HepG2 (cell line): Measurements from ENCODE around the gene INF2. TPM values are rescaled to one million over a fixed set of nuclear protein-coding genes. Genes with fewer than 3 reads are reported as not detected.

Source experiments
- ATAC-seq: fragments of 200-7000 bp; cut with Tn5 transposase; 3 replicates; pipeline ENCODE4 v1.9.1; 2020; ENCODE audit warnings: mild to moderate bottlenecking, moderate library complexity
- BruUV-seq: library from RNA; stranded (reverse); fragments of 400-500 nt; replicated peaks from 2 replicates; lab custom pipeline; 2021; lab: Mats Ljungman, UMichigan
- CTCF ChIA-PET: fragments of 300-600 bp; formaldehyde crosslinking; extraction: SDS; loops from one replicate; lab custom pipeline; 2021; ENCODE audit warnings: low total read pairs, inconsistent platforms, low intra/inter-chr PET ratio; lab: Yijun Ruan, JAX
- POLR2A ChIA-PET: fragments of 350-600 bp; sonication (Branson Sonifier 250); formaldehyde crosslinking; loops from one replicate; lab custom pipeline; 2020; ENCODE audit warnings: antibody characterized with exemption, inconsistent platforms; lab: Yijun Ruan, JAX
- DNase-seq: peaks from one replicate; pipeline ENCODE4 v3.0.0-alpha.2; 2015; ENCODE audit warnings: low spot score
- FAIRE-seq: peaks from 3 replicates; lab custom pipeline; 2011; peaks lifted over from hg19 to GRCh38; lab: Jason Lieb, UNC
- H2AFZ ChIP-seq: one replicate; pipeline ENCODE4 v1.6.1; 2011; ENCODE audit warnings: low read length, inconsistent platforms
- H3K27ac ChIP-seq: fragments of 300-600 bp; 3 replicates; pipeline ENCODE4 v1.8.0; 2011; ENCODE audit warnings: mixed run types, mild to moderate bottlenecking, mixed read lengths, low read length, inconsistent platforms; ENCODE audit not compliant: insufficient read depth; ENCODE audit errors: extremely low read length
- H3K27me3 ChIP-seq, 2 experiments: fragments of 200-600 bp in 1 of 2; 2 replicates in 1 of 2; 3 replicates in 1 of 2; pipeline versions ENCODE4 v1.6.0 to v1.8.0; 2011; ENCODE audit warnings: low read length in 2 of 2, mild to moderate bottlenecking in 2 of 2, moderate library complexity in 2 of 2, inconsistent platforms in 1 of 2; ENCODE audit not compliant: insufficient read depth in 2 of 2, control insufficient read depth in 1 of 2
- H3K36me3 ChIP-seq, 2 experiments: fragments of 200-600 bp in 1 of 2; replicated peaks in 1 of 2; 2 replicates in 1 of 2; 3 replicates in 1 of 2; pipeline versions ENCODE4 v1.5.1 to v1.8.0; 2011; ENCODE audit warnings: low read length in 2 of 2, inconsistent platforms in 1 of 2; ENCODE audit not compliant: insufficient read depth in 2 of 2, control insufficient read depth in 1 of 2
- H3K4me1 ChIP-seq: 2 replicates; pipeline ENCODE4 v1.5.1; 2012; ENCODE audit warnings: low read length, inconsistent platforms; ENCODE audit not compliant: insufficient read depth
- H3K4me2 ChIP-seq: 2 replicates; pipeline ENCODE4 v1.6.0; 2011; ENCODE audit warnings: low read depth, low read length, inconsistent platforms
- H3K4me3 ChIP-seq, 3 experiments: fragments of 200-600 bp in 1 of 3; sonication (generic), shearing (Covaris generic) in 1 of 3; replicated peaks in 1 of 3; 2 replicates each; pipeline ENCODE4 v1.5.1; 2011 to 2016; ENCODE audit warnings: low read length in 3 of 3, inconsistent platforms in 2 of 3, low read depth in 2 of 3, mild to moderate bottlenecking in 2 of 3, control low read depth in 1 of 3, mixed read lengths in 1 of 3; ENCODE audit not compliant: insufficient read depth in 1 of 3
- H3K79me2 ChIP-seq: one replicate; pipeline ENCODE4 v1.6.1; 2011; ENCODE audit warnings: low read length, inconsistent platforms; ENCODE audit not compliant: insufficient read depth
- H3K9ac ChIP-seq: 2 replicates; pipeline ENCODE4 v1.6.0; 2011; ENCODE audit warnings: mild to moderate bottlenecking, low read depth, low read length, inconsistent platforms; ENCODE audit not compliant: insufficient read depth
- H3K9me3 ChIP-seq: 2 replicates; pipeline ENCODE4 v1.5.1; 2012; ENCODE audit warnings: mild to moderate bottlenecking, low read length
- H4K20me1 ChIP-seq: 2 replicates; pipeline ENCODE4 v1.6.0; 2011; ENCODE audit warnings: inconsistent platforms, mild to moderate bottlenecking, low read length, moderate library complexity; ENCODE audit not compliant: insufficient read depth
- HOXA3 ChIP-seq: sonication (generic); formaldehyde crosslinking; IDR thresholded peaks from 2 replicates; pipeline ENCODE4 v1.5.0; 2020; ENCODE audit warnings: missing genetic modification reagents
- POLR2A ChIP-seq, 2 experiments: IDR thresholded peaks; 2 replicates each; pipeline ENCODE4 v1.6.1; 2011; ENCODE audit warnings: low read depth in 2 of 2, low read length in 2 of 2, mild to moderate bottlenecking in 1 of 2, moderate library complexity in 1 of 2; ENCODE audit not compliant: insufficient read depth in 1 of 2
- ZBTB42 ChIP-seq: sonication (generic); formaldehyde crosslinking; IDR thresholded peaks from 2 replicates; pipeline ENCODE4 v1.5.0; 2020; ENCODE audit warnings: mild to moderate bottlenecking, missing genetic modification reagents
- ZNF20 ChIP-seq: sonication (generic); formaldehyde crosslinking; IDR thresholded peaks from 2 replicates; pipeline ENCODE4 v1.4.0; 2020; ENCODE audit warnings: mild to moderate bottlenecking, moderate library complexity, missing genetic modification reagents
- WGBS: methylation state at CpG from one replicate; pipeline ENCODE4 v1.1.6; 2017; ENCODE audit warnings: low lambda C conversion rate; 5-methylcytosine and 5-hydroxymethylcytosine counted together
- in situ Hi-C: cut with HindIII; loops from 2 replicates; pipeline ENCODE4 v1.10.0; 2017; ENCODE audit warnings: low pct_unique_long_range_greater_than_20kb; ENCODE audit not compliant: extremely low pct_ligation_motif_present
- intact Hi-C: fragments of 100-400 bp; cut with micrococcal nuclease; formaldehyde crosslinking; loops from one replicate; pipeline ENCODE4 v1.10.0; 2022; ENCODE audit not compliant: unreplicated experiment
- polyA plus RNA-seq, 8 experiments: library from polyadenylated mRNA; depleted of rRNA in 3 of 8; stranded (reverse) in 7 of 8; unstranded in 1 of 8; fragments of >200 nt; fragmentation: Illumina TruSeq in 4 of 8; extraction: Trizol in 4 of 8; gene quantifications; 2 replicates each; pipeline versions ENCODE4 v1.2.1 to v1.2.3, GENCODE V29; 2011 to 2016; ENCODE audit warnings: low read depth in 4 of 8, missing spikeins in 1 of 8, mixed read lengths in 1 of 8; ENCODE audit not compliant: insufficient read depth in 1 of 8
- total RNA-seq, 5 experiments: library from RNA; depleted of rRNA; stranded (reverse); fragments of >200 nt; fragmentation: Illumina TruSeq; extraction: Trizol; gene quantifications; 2 replicates each; pipeline ENCODE4 v1.2.3, GENCODE V29; 2016; ENCODE audit warnings: low read depth in 1 of 5

The INF2 gene
- total and polyA plus RNA-seq, 2 of the 13 experiments (the other 11 are each of a cell fraction or from before 2014, with no cell fraction given): 16.4 to 26.4 TPM

GRCh38 chr14:104701383-104702076 lies 12.1 kb downstream of the INF2 start:
- Histone ChIP-seq H3K79me2 (no peaks in the 10 kb centered on the region), H3K4me2 (no peak overlapping the region), H3K36me3 (peaks cover 15 to 20% of the 10 kb centered on the region in 2 experiments; a peak in 4 of 5 replicates), H3K27ac (no peak overlapping the region), H4K20me1 (peaks cover 6% of the 10 kb centered on the region; the same call in 1 of the 2 replicates), H3K9ac (no peak overlapping the region), H3K27me3 (no peaks in the 10 kb centered on the region), H2AFZ (no peak overlapping the region), H3K4me1 (no peaks in the 10 kb centered on the region), H3K9me3 (no peaks in the 10 kb centered on the region), H3K4me3 (no peak overlapping the region)
- no peak for ATAC-seq
- POLR2A ChIA-PET: no interaction called here
- 0 out of 2 replicates have a peak, but pooled peaks have one; percentile 15 for TF ChIP-seq HOXA3 (CRISPR knock-in tag)
- TF ChIP-seq ZBTB42 (CRISPR knock-in tag): no peak
- BruUV-seq: no TSS peak
- no peak for DNase-seq
- in situ Hi-C loops (no loop called here), intact Hi-C loops (no loop called here)
- 98% methylated on average over 13 of the region's 46 CpGs for WGBS
- CTCF ChIA-PET: no interaction called here
- no peak for FAIRE-seq

- 97% methylated on average over 12 of the region's 12 CpGs for WGBS
- ChIA-PET POLR2A (interaction anchor here (2.4 kb wide), 1 partner anchor 13 kb away, joined by 6 read pairs; the partner anchor contains the start of gene INF2), CTCF (no interaction called here)
- H3K27me3 ChIP-seq: no peaks in the 10 kb centered on the region
- intact Hi-C loops: no loop called here
- H2AFZ ChIP-seq: no peak overlapping the region
- no peaks in the 10 kb centered on the region for H3K9me3 ChIP-seq
- no peak overlapping the region for H3K4me2 ChIP-seq
- H3K4me1 ChIP-seq: no peaks in the 10 kb centered on the region
- peaks cover 6% of the 10 kb centered on the region; the same call in 1 of the 2 replicates for H4K20me1 ChIP-seq
- H3K27ac ChIP-seq: no peak overlapping the region
- peaks cover 15 to 20% of the 10 kb centered on the region in 2 experiments; a peak in 4 of 5 replicates for H3K36me3 ChIP-seq
- H3K4me3 ChIP-seq: no peak overlapping the region
- TF ChIP-seq ZNF20 (CRISPR knock-in tag) (no peak), POLR2A (IDR thresholded peaks at IDR 0.05; ENCODE audit: insufficient read depth in 1 of 2, low read depth in 2 of 2, low read length in 2 of 2) (0 out of 4 replicates have a peak, but pooled peaks of 1 of the 2 experiments have one; percentile 18)
- H3K79me2 ChIP-seq: no peaks in the 10 kb centered on the region
- in situ Hi-C loops: no loop called here
- ATAC-seq (no peak), FAIRE-seq (no peak), DNase-seq (no peak)
- no TSS peak for BruUV-seq
- H3K9ac ChIP-seq: no peak overlapping the region
Measured at GRCh38 chr14:104702106-104702505, 12.7 kb downstream of the INF2 start.
